GM23338 (cell line): Measurements from ENCODE around the gene NAT8L. TPM values are rescaled to one million over a fixed set of nuclear protein-coding genes. Genes with fewer than 3 reads are reported as not detected.

ENCODE experiments used
- polyA plus RNA-seq: library from polyadenylated mRNA; unstranded; fragments of >200 nt; fragmentation: Nextera tagmentation; extraction: Ambion mirVana; gene quantifications from 2 replicates; pipeline ENCODE4 v1.2.1, GENCODE V29; 2016
- total RNA-seq: library from RNA; depleted of rRNA; stranded (reverse); fragments of >200 nt; shearing (Covaris generic); gene quantifications from 2 replicates; pipeline ENCODE4 v1.2.3, GENCODE V29; 2014; rRNA removed

The NAT8L gene
- total and polyA plus RNA-seq, 2 experiments from 2014 or later: 1.6 to 9.7 TPM

Other genes starting within 250 kb of the NAT8L start
- gene LETM1, start 203.2 kb upstream of the NAT8L start, total RNA-seq: 64.9 and 68.9 TPM in 2 replicates
- gene LETM1, start 203.2 kb upstream of the NAT8L start, polyA plus RNA-seq: 23.3 and 24.5 TPM in 2 replicates
- gene NSD2, start 187.9 kb upstream of the NAT8L start, total RNA-seq: 69.6 and 84.4 TPM in 2 replicates
- gene NSD2, start 187.9 kb upstream of the NAT8L start, polyA plus RNA-seq: 33.5 and 35.7 TPM in 2 replicates
- 60.8 and 62.8 TPM in 2 replicates for gene NELFA, start 50.4 kb upstream of the NAT8L start, total RNA-seq
- gene NELFA, start 50.4 kb upstream of the NAT8L start, polyA plus RNA-seq: 62.2 and 63.3 TPM in 2 replicates
- gene HAUS3, start 182.8 kb downstream of the NAT8L start, total RNA-seq: 23.7 and 36.0 TPM in 2 replicates
- 16.3 and 21.4 TPM in 2 replicates for gene HAUS3, start 182.8 kb downstream of the NAT8L start, polyA plus RNA-seq
- gene POLN, start 182.8 kb downstream of the NAT8L start, total RNA-seq: 1.8 and 4.8 TPM in 2 replicates
- 1.8 and 4.0 TPM in 2 replicates for gene POLN, start 182.8 kb downstream of the NAT8L start, polyA plus RNA-seq
- 19.9 and 26.4 TPM in 2 replicates for gene MXD4, start 202.8 kb downstream of the NAT8L start, total RNA-seq
- gene MXD4, start 202.8 kb downstream of the NAT8L start, polyA plus RNA-seq: 6.9 and 11.5 TPM in 2 replicates